ENCODE results near the gene ZNF831. TPM values are rescaled to one million over a fixed set of nuclear protein-coding genes. Genes with fewer than 3 reads are reported as not detected.
A peak's percentile ranks its signal among the peaks of the same experiment; 100 is the strongest.

Gene ZNF831
- polyA plus RNA-seq, 1 of the 3 experiments (the other 2 are of a cell fraction) = not detected

- CTCF ChIA-PET = interaction anchor here (0.9 to 4.4 kb wide), 11 partner anchors 14 to 340 kb away, joined by 3 to 24 read pairs (median 3); no protein-coding TSS in a partner anchor
- Histone ChIP-seq H2AFZ (ENCODE audit: low read depth) (no peak overlapping the region), H3K27me3 (ENCODE audit: insufficient read depth) (no peaks in the 10 kb centered on the region; the same call in 1 of the 2 replicates), H3K4me1 (ENCODE audit: control insufficient read depth in 1 of 2, insufficient read depth in 2 of 2, low read depth in 1 of 2, low read length in 1 of 2) (peaks cover 0 to 4% of the 10 kb centered on the region in 2 experiments; a peak in 1 of 4 replicates), H3K9ac (no peak overlapping the region), H3K9me2 (no peaks in the 10 kb centered on the region), H3K9me3 (no peaks in the 10 kb centered on the region), H3K27ac (ENCODE audit: low read depth in 2 of 2, low read length in 1 of 2) (no peak overlapping the region), H3K4me3 (ENCODE audit: low read depth in 2 of 2, low read length in 1 of 2) (no peak overlapping the region; a peak in 1 of 4 replicates), H4K20me1 (ENCODE audit: insufficient read depth) (no peaks in the 10 kb centered on the region), H3K4me2 (no peak overlapping the region), H3K36me3 (replicated peaks in 1 of 2; ENCODE audit: control insufficient read depth in 1 of 2, insufficient read depth in 2 of 2, low read length in 1 of 2) (no peaks in the 10 kb centered on the region), H3K79me2 (ENCODE audit: insufficient read depth) (no peaks in the 10 kb centered on the region), H3F3A (replicated peaks; ENCODE audit: insufficient read depth) (no peaks in the 10 kb centered on the region)
- DNase-seq = peak; percentile 50
- TF ChIP-seq TEAD4 (IDR thresholded peaks at IDR 0.05; ENCODE audit: borderline replicate concordance, insufficient read depth) (no peak), GABPA (IDR thresholded peaks at IDR 0.05; ENCODE audit: low read depth) (no peak), CTCF (IDR thresholded peaks at IDR 0.05) (peak; percentile 37), MXI1 (IDR thresholded peaks at IDR 0.05; ENCODE audit: low read depth, low read length) (no peak), SIN3A (IDR thresholded peaks at IDR 0.05; ENCODE audit: borderline replicate concordance, low read depth, low read length) (no peak), RAD21 (IDR thresholded peaks at IDR 0.05; ENCODE audit: low read length) (peak; percentile 44), ELF1 (IDR thresholded peaks at IDR 0.05) (no peak), POLR2AphosphoS5 (IDR thresholded peaks at IDR 0.05; ENCODE audit: low read depth, low read length) (no peak), IRF3 (IDR thresholded peaks at IDR 0.05; ENCODE audit: low read depth, low read length) (no peak), FOXM1 (IDR thresholded peaks at IDR 0.05; ENCODE audit: low read depth) (no peak), MEF2A (IDR thresholded peaks at IDR 0.05; ENCODE audit: borderline replicate concordance, low read depth) (no peak), RXRA (IDR thresholded peaks at IDR 0.05; ENCODE audit: borderline replicate concordance, low read depth) (no peak), REST (IDR thresholded peaks at IDR 0.05; ENCODE audit: low read depth, low read length) (no peak), TCF12 (IDR thresholded peaks at IDR 0.05) (no peak)
- POLR2A ChIA-PET = no interaction called here
- 25% methylated on average over 1 of the region's 2 CpGs for WGBS (ENCODE audit: low lambda C conversion rate)
These were observed 44.2 kb downstream of the ZNF831 start for GRCh38 chr20:59207742-59208357.
